IMR-90 (cell line): ENCODE measurements around the gene CAPZA2. TPM values are rescaled to one million over a fixed set of nuclear protein-coding genes. Genes with fewer than 3 reads are reported as not detected.

ENCODE experiments used
- ATAC-seq: fragments of 200-7000 bp; cut with Tn5 transposase; 2 replicates; pipeline ENCODE4 v1.9.1; 2020; ENCODE audit warnings: low read depth, mild to moderate bottlenecking, moderate library complexity
- BruUV-seq: library from RNA; stranded (reverse); fragments of 400-500 nt; replicated peaks from 2 replicates; lab custom pipeline; 2021; lab: Mats Ljungman, UMichigan
- CTCF ChIA-PET: fragments of 300-600 bp; formaldehyde crosslinking; extraction: SDS; loops from one replicate; lab custom pipeline; 2021; ENCODE audit warnings: antibody characterized with exemption; lab: Yijun Ruan, JAX
- POLR2A ChIA-PET: fragments of 300-600 bp; sonication (Branson Sonifier 250); formaldehyde crosslinking; loops from one replicate; lab custom pipeline; 2022; ENCODE audit warnings: antibody characterized with exemption; ENCODE audit not compliant: unreplicated experiment; lab: Charles Lee
- DNase-seq: peaks from one replicate; pipeline ENCODE4 v3.0.0; 2013
- H2AFZ ChIP-seq: replicated peaks from 2 replicates; pipeline ENCODE3; 2013; ENCODE audit warnings: low read length, mild to moderate bottlenecking; ENCODE audit not compliant: poor library complexity
- H2AK5ac ChIP-seq: 2 replicates; pipeline ENCODE4 v1.6.1; 2013; ENCODE audit warnings: low read depth, low read length, inconsistent platforms
- H2AK9ac ChIP-seq: replicated peaks from 2 replicates; pipeline ENCODE3; 2013; ENCODE audit warnings: mild to moderate bottlenecking, low read depth, low read length, moderate library complexity; ENCODE audit not compliant: poor library complexity
- H2BK120ac ChIP-seq: 2 replicates; pipeline ENCODE4 v1.6.1; 2013; ENCODE audit warnings: low read depth, low read length, inconsistent platforms
- H2BK15ac ChIP-seq: 3 replicates; pipeline ENCODE4 v1.6.1; 2013; ENCODE audit warnings: low read depth, low read length, inconsistent platforms
- H2BK20ac ChIP-seq: 2 replicates; pipeline ENCODE4 v1.6.1; 2013; ENCODE audit warnings: low read depth, mild to moderate bottlenecking, inconsistent platforms, low read length, moderate library complexity
- H2BK5ac ChIP-seq: 2 replicates; pipeline ENCODE4 v1.6.1; 2013; ENCODE audit warnings: mild to moderate bottlenecking, low read depth, low read length, inconsistent platforms; ENCODE audit not compliant: poor library complexity, severe bottlenecking
- H3K14ac ChIP-seq: replicated peaks from 2 replicates; pipeline ENCODE4 v1.6.1; 2013; ENCODE audit warnings: low read depth, low read length, inconsistent platforms
- H3K18ac ChIP-seq: 2 replicates; pipeline ENCODE4 v1.6.1; 2013; ENCODE audit warnings: low read depth, low read length, control low read depth
- H3K23ac ChIP-seq: 2 replicates; pipeline ENCODE4 v1.6.1; 2013; ENCODE audit warnings: low read depth, low read length, inconsistent platforms
- H3K27ac ChIP-seq: 2 replicates; pipeline ENCODE4 v1.5.1; 2013; ENCODE audit warnings: mild to moderate bottlenecking, control low read depth, low read length; ENCODE audit not compliant: insufficient read depth
- H3K27me3 ChIP-seq: 2 replicates; pipeline ENCODE4 v1.6.1; 2013; ENCODE audit warnings: low read length; ENCODE audit not compliant: control insufficient read depth, insufficient read depth
- H3K36me3 ChIP-seq: 2 replicates; pipeline ENCODE4 v1.6.1; 2013; ENCODE audit warnings: low read length, mixed read lengths; ENCODE audit not compliant: control insufficient read depth, insufficient read depth
- H3K4ac ChIP-seq: 2 replicates; pipeline ENCODE4 v1.6.1; 2013; ENCODE audit warnings: low read depth, low read length, inconsistent platforms
- H3K4me1 ChIP-seq: 2 replicates; pipeline ENCODE4 v1.6.1; 2013; ENCODE audit warnings: low read length, mixed read lengths; ENCODE audit not compliant: control insufficient read depth, insufficient read depth
- H3K4me2 ChIP-seq: 2 replicates; pipeline ENCODE4 v1.6.1; 2013; ENCODE audit warnings: low read depth, mild to moderate bottlenecking, control low read depth, low read length, moderate library complexity
- H3K4me3 ChIP-seq: 2 replicates; pipeline ENCODE4 v1.5.1; 2013; ENCODE audit warnings: low read depth, mild to moderate bottlenecking, control low read depth, low read length, moderate library complexity; ENCODE audit not compliant: insufficient read depth
- H3K56ac ChIP-seq: 2 replicates; pipeline ENCODE4 v1.6.1; 2013; ENCODE audit warnings: low read length, inconsistent platforms; ENCODE audit not compliant: insufficient read depth; ENCODE audit errors: extremely low read depth
- H3K79me1 ChIP-seq, 2 experiments: 2 replicates each; pipeline ENCODE4 v1.6.1; 2013; ENCODE audit warnings: low read length in 2 of 2, inconsistent platforms in 1 of 2, low read depth in 1 of 2
- H3K9ac ChIP-seq: 2 replicates; pipeline ENCODE4 v1.6.1; 2013; ENCODE audit warnings: low read depth, low read length, control low read depth
- H3K9me1 ChIP-seq: 2 replicates; pipeline ENCODE4 v1.6.1; 2013; ENCODE audit warnings: low read length, inconsistent platforms; ENCODE audit not compliant: insufficient read depth
- H3K9me3 ChIP-seq: 2 replicates; pipeline ENCODE4 v1.6.1; 2013; ENCODE audit warnings: low read length; ENCODE audit not compliant: control insufficient read depth, insufficient read depth
- H4K20me1 ChIP-seq: 2 replicates; pipeline ENCODE4 v1.6.1; 2013; ENCODE audit warnings: low read length, inconsistent platforms; ENCODE audit not compliant: insufficient read depth
- H4K5ac ChIP-seq: 2 replicates; pipeline ENCODE4 v1.6.1; 2013; ENCODE audit warnings: mild to moderate bottlenecking, low read depth, low read length, control low read depth
- H4K8ac ChIP-seq, 2 experiments: 2 replicates each; pipeline ENCODE4 v1.6.1; 2013; ENCODE audit warnings: low read depth in 2 of 2, low read length in 2 of 2, control low read depth in 1 of 2, inconsistent platforms in 1 of 2
- H4K91ac ChIP-seq: 2 replicates; pipeline ENCODE4 v1.6.1; 2013; ENCODE audit warnings: low read depth, low read length, inconsistent platforms; ENCODE audit not compliant: insufficient read depth
- BHLHE40 ChIP-seq: fragments of 150-350 bp; IDR thresholded peaks from 2 replicates; pipeline ENCODE4 v1.6.1; 2016; ENCODE audit warnings: mild to moderate bottlenecking, low read depth, low read length
- CEBPB ChIP-seq: IDR thresholded peaks from 2 replicates; pipeline ENCODE4 v1.6.1; 2012; ENCODE audit warnings: low read depth, low read length, improper control_type of control experiment
- CHD1 ChIP-seq: IDR thresholded peaks from 2 replicates; pipeline ENCODE4 v1.6.1; 2012; ENCODE audit warnings: low read depth, low read length, improper control_type of control experiment
- FOS ChIP-seq: fragments of 150-350 bp; IDR thresholded peaks from 2 replicates; pipeline ENCODE4 v1.6.1; 2016; ENCODE audit warnings: low read depth, low read length
- MAFK ChIP-seq: IDR thresholded peaks from 2 replicates; pipeline ENCODE4 v1.6.1; 2012; ENCODE audit warnings: low read depth, low read length, improper control_type of control experiment
- MXI1 ChIP-seq: IDR thresholded peaks from 2 replicates; pipeline ENCODE4 v1.6.1; 2012; ENCODE audit warnings: low read depth, mild to moderate bottlenecking, low read length, moderate library complexity, borderline replicate concordance
- NFE2L2 ChIP-seq: fragments of 150-350 bp; IDR thresholded peaks from 2 replicates; pipeline ENCODE4 v1.6.1; 2016; ENCODE audit warnings: low read depth, mild to moderate bottlenecking, low read length
- POLR2A ChIP-seq: IDR thresholded peaks from 2 replicates; pipeline ENCODE4 v1.6.1; 2012; ENCODE audit warnings: mild to moderate bottlenecking, low read depth, low read length
- RAD21 ChIP-seq: IDR thresholded peaks from 2 replicates; pipeline ENCODE4 v1.6.1; 2012; ENCODE audit warnings: low read length, improper control_type of control experiment
- RFX5 ChIP-seq: IDR thresholded peaks from 2 replicates; pipeline ENCODE4 v1.8.0; 2012; ENCODE audit warnings: low read depth, mild to moderate bottlenecking, low read length, moderate library complexity
- SMC3 ChIP-seq: fragments of 150-350 bp; IDR thresholded peaks from 2 replicates; pipeline ENCODE4 v1.6.1; 2016; ENCODE audit warnings: low read depth, mild to moderate bottlenecking, antibody characterized with exemption, low read length, moderate library complexity
- WGBS, 2 experiments: methylation state at CpG; one replicate each; pipeline versions ENCODE4 v1.1.5 to v1.1.7; 2013; ENCODE audit warnings: missing lambda C conversion rate in 2 of 2; ENCODE audit not compliant: insufficient read length in 1 of 2; ENCODE audit errors: extremely low coverage in 2 of 2; 5-methylcytosine and 5-hydroxymethylcytosine counted together
- dilution Hi-C: fragments of 300-500 bp; cut with HindIII; formaldehyde crosslinking; loops from one replicate; pipeline ENCODE4 v1.14.3; 2018; ENCODE audit warnings: low sequenced_read_pairs; ENCODE audit not compliant: unreplicated experiment
- in situ Hi-C: fragments of 300-500 bp; cut with MboI; formaldehyde crosslinking; loops from 3 replicates; pipeline ENCODE4 v1.14.3; 2019; ENCODE audit warnings: low sequenced_read_pairs, inconsistent platforms, mixed read lengths
- intact Hi-C: fragments of 100-400 bp; cut with micrococcal nuclease; formaldehyde crosslinking; loops from 2 replicates; pipeline ENCODE4 v1.10.0; 2022
- polyA plus RNA-seq, 3 experiments: library from polyadenylated mRNA; depleted of rRNA; stranded (reverse); fragments of >200 nt; gene quantifications; 2 replicates each; pipeline ENCODE4 v1.2.3, GENCODE V29; 2012; ENCODE audit warnings: low replicate concordance in 1 of 3
- total RNA-seq: library from RNA; depleted of rRNA; stranded (reverse); fragments of >200 nt; gene quantifications from 2 replicates; pipeline ENCODE4 v1.2.3, GENCODE V29; 2012
- TF ChIP-seq, protein P1 (sequence below): fragments of 150-350 bp; IDR thresholded peaks from 2 replicates; pipeline ENCODE4 v1.6.1; 2017; ENCODE audit warnings: mild to moderate bottlenecking, antibody characterized with exemption, low read length, low read depth
- TF ChIP-seq, protein P2 (sequence below): conservative IDR thresholded peaks from 2 replicates; pipeline ENCODE4 v1.5.1; 2012; ENCODE audit warnings: mild to moderate bottlenecking, low read depth, low read length, improper control_type of control experiment
- TF ChIP-seq, protein P3 (sequence below): fragments of 150-350 bp; IDR thresholded peaks from 2 replicates; pipeline ENCODE4 v1.6.1; 2016; ENCODE audit warnings: low read depth, mild to moderate bottlenecking, low read length, moderate library complexity, borderline replicate concordance

CAPZA2 gene
- total and polyA plus RNA-seq, 2 of the 4 experiments (the other 2 are of a cell fraction), result 66.6 to 133 TPM

DNA sequence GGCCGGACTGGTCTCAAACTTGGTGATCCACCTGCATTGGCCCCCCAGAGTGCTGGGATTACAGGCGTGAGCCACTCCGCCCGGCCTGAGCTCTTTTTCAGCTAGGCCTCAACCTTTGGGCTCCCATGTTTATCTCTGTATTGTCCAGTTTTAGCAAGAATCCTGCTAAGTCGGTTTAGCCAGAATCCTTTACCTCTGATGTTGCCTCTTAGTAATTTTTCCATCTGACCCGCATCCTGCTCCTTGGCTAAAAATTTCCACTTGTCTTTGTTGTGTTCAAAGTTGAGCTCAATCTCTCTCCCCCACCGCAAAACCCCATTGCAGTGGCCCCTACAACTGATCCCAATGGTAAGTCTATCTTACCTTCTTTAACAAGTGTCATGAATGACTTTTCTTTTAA is 70.2 kb downstream of the CAPZA2 start (continued):
- no peak for TF ChIP-seq MXI1
- TF ChIP-seq POLR2A, result no peak
- TF ChIP-seq FOS, result no peak
- TF ChIP-seq CEBPB, result no peak
- no peak for TF ChIP-seq SMC3
- no peak for TF ChIP-seq RAD21
- no peak for TF ChIP-seq CHD1
- TF ChIP-seq MAFK, result no peak

DNA sequence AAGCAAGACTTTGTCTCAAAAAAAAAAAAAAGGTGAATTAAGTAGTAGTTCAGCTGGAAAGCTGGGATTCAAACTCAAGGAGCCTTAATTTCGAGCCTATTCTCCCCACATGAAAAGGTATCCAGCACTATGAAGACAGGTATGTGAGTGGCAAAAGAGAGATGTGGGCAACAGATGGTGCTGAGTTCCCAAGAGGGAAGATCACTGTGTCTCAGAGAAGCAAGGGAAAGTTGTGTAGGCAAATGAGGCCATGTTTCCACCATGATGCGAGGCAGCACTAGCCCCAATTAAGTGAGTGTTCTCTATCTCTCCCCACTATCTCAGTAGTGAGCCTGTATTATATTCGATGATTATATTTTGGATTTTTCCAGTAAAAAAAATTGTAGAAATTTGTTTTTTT is 71.1 kb downstream of the CAPZA2 start:
- CTCF ChIA-PET, result interaction anchor here (0.5 kb wide), 1 partner anchor 104 kb away, joined by 4 read pairs; no protein-coding TSS in a partner anchor
- TF ChIP-seq, protein P1, sequence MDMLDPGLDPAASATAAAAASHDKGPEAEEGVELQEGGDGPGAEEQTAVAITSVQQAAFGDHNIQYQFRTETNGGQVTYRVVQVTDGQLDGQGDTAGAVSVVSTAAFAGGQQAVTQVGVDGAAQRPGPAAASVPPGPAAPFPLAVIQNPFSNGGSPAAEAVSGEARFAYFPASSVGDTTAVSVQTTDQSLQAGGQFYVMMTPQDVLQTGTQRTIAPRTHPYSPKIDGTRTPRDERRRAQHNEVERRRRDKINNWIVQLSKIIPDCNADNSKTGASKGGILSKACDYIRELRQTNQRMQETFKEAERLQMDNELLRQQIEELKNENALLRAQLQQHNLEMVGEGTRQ, result no peak
- TF ChIP-seq NFE2L2 (no peak), CEBPB (no peak), RFX5 (no peak), MAFK (no peak), POLR2A (no peak), SMC3 (no peak), BHLHE40 (no peak), CHD1 (no peak), RAD21 (no peak)
- TF ChIP-seq, protein P2, sequence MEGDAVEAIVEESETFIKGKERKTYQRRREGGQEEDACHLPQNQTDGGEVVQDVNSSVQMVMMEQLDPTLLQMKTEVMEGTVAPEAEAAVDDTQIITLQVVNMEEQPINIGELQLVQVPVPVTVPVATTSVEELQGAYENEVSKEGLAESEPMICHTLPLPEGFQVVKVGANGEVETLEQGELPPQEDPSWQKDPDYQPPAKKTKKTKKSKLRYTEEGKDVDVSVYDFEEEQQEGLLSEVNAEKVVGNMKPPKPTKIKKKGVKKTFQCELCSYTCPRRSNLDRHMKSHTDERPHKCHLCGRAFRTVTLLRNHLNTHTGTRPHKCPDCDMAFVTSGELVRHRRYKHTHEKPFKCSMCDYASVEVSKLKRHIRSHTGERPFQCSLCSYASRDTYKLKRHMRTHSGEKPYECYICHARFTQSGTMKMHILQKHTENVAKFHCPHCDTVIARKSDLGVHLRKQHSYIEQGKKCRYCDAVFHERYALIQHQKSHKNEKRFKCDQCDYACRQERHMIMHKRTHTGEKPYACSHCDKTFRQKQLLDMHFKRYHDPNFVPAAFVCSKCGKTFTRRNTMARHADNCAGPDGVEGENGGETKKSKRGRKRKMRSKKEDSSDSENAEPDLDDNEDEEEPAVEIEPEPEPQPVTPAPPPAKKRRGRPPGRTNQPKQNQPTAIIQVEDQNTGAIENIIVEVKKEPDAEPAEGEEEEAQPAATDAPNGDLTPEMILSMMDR, result no peak
- TF ChIP-seq, protein P3, sequence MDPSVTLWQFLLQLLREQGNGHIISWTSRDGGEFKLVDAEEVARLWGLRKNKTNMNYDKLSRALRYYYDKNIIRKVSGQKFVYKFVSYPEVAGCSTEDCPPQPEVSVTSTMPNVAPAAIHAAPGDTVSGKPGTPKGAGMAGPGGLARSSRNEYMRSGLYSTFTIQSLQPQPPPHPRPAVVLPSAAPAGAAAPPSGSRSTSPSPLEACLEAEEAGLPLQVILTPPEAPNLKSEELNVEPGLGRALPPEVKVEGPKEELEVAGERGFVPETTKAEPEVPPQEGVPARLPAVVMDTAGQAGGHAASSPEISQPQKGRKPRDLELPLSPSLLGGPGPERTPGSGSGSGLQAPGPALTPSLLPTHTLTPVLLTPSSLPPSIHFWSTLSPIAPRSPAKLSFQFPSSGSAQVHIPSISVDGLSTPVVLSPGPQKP, result no peak

More for the DNA sequence above, 71.1 kb downstream of the CAPZA2 start:
- Histone ChIP-seq H2AFZ (no peak overlapping the region), H3K79me1 (no peaks in the 10 kb centered on the region), H4K8ac (no peak overlapping the region), H2AK5ac (no peak overlapping the region), H4K91ac (no peak overlapping the region), H3K56ac (no peak overlapping the region), H2BK120ac (no peak overlapping the region), H3K36me3 (no peaks in the 10 kb centered on the region), H3K9me1 (no peaks in the 10 kb centered on the region; the same call in 1 of the 2 replicates), H3K18ac (no peak overlapping the region), H4K20me1 (no peaks in the 10 kb centered on the region), H3K27me3 (peaks cover 2% of the 10 kb centered on the region), H3K27ac (no peak overlapping the region), H2BK15ac (no peak overlapping the region), H4K5ac (no peak overlapping the region), H3K4me2 (no peak overlapping the region), H3K23ac (no peak overlapping the region), H2BK20ac (no peak overlapping the region), H3K4ac (no peak overlapping the region), H3K9ac (no peak overlapping the region), H3K4me3 (no peak overlapping the region), H3K14ac (no peak overlapping the region), H2AK9ac (no peak overlapping the region), H2BK5ac (no peak overlapping the region), H3K9me3 (no peaks in the 10 kb centered on the region), H3K4me1 (no peaks in the 10 kb centered on the region)
- POLR2A ChIA-PET, result no interaction called here
- no CpG with 5 or more reads among the region's 3 CpGs for WGBS, 2 experiments
- BruUV-seq, result no TSS peak
- no peak for ATAC-seq
- intact Hi-C loops, result loop anchor here (5.0 kb wide), 1 partner anchor 784 kb away; no protein-coding TSS in a partner anchor
- DNase-seq, result no peak
- dilution Hi-C loops, result no loop called here
- in situ Hi-C loops, result loop anchor here (5.0 to 25.0 kb wide), 3 partner anchors 184 to 779 kb away; no protein-coding TSS in a partner anchor
